Measurements from ENCODE around the gene GRB7.
"Not testable (repeated sequence)": the region's sequence is repeated elsewhere in the genome, so short reads cannot be mapped to it uniquely, and the experiment has no call there.

GRB7 gene

GRCh38 chr17:39737760-39738567 lies at the start of gene GRB7:
TSS of gene GRB7 (plus strand) at chr17:39737938. CDS start at chr17:39742302, 4,364 bp downstream.
- no peak for DNase-seq

DNA sequence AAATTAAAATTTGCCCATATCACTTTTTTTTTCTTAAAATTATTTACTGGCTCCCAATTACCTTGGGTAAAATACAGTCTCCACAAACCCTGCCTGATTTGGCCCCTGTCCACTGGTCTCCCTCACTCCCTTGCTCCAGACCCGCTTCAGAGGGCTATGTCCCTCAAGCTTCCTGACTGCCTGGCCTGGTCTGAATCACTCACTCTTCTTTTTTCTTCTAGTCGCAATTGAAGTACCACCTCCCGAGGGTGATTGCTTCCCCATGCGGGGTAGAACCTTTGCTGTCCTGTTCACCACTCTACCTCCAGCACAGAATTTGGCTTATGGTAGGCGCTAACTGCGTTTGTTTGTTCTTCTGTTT lies 49.3 kb upstream of the GRB7 start:
- DNase-seq = no peak

GRCh38 chr17:39688945-39689344 lies 48.8 kb upstream of the GRB7 start:
- DNase-seq = no peak

DNA sequence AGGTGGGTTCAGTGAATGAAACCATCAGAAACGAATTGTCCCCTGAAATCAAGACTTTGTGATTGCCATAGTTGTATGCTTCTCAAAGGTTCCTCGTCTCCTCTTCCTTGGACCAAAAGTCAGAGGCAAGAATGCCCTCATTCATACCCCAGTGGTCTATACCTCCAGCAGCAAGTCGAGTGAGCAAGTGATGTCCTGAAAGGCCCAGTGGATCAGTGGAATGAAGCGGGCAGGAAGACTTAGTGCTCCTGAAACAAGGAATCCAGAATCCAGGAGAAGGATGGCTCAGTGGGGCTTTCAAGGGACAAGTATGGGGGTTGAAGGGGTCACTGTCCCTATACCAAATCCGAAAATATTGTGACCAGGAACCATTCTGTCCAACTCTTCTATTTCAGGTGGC lies 43.1 kb upstream of the GRB7 start:
- DNase-seq = no peak

GRCh38 chr17:39695089-39695474 lies 42.7 kb upstream of the GRB7 start:
- no peak for DNase-seq

DNA sequence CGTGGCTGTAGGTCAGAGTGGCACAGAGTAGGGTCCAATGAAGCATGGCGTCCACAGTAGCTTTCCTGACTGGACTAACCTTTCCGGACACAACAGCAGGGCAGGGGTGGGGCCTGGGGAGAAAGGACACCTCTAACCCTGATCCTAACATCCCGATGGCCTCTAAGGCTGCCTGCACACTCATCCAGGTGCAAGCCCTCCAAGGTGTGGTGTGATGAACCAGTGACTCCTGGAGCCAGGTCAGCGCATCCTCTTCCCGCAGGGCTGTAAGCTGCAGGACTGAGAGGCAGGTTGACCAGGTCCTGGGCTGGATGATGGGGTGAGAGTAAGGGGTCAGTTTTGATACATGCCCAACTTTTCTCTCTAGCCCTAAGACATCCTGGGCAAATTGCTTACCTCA lies 41.0 kb upstream of the GRB7 start:
- no peak for DNase-seq

DNA sequence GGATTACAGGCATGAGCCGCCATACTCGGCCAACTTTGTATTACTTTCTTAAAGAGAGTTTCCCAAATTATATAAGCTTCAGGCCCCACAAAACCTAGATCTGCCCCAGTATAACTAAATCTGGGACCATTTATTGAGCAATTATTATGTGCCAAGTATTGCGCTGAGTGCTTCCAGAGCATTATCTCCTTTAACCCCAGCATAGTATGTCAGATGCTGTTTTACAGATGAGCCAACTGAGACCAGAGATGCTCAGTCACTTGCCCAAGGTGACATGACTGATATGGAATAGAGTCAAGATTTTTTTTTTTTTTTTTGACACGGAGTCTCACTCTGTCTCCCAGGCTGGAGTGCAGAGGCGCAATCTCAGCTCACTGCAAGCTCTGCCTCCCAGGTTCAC lies 39.8 kb upstream of the GRB7 start:
- DNase-seq = no peak

GRCh38 chr17:39699157-39699817 lies 38.5 kb upstream of the GRB7 start:
- DNase-seq = not testable (repeated sequence)

DNA sequence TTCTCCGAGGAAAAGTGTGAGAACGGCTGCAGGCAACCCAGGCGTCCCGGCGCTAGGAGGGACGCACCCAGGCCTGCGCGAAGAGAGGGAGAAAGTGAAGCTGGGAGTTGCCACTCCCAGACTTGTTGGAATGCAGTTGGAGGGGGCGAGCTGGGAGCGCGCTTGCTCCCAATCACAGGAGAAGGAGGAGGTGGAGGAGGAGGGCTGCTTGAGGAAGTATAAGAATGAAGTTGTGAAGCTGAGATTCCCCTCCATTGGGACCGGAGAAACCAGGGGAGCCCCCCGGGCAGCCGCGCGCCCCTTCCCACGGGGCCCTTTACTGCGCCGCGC lies 38.0 kb upstream of the GRB7 start, which contains the start of gene ERBB2:
ERBB2 (plus strand) TSS at position 247 of the 330 bp plus-strand sequence. CDS start 175 bp downstream, outside the sequence.
- DNase-seq = no peak

GRCh38 chr17:39700148-39700987 lies 37.4 kb upstream of the GRB7 start:
- no peak for DNase-seq

- DNase-seq = no peak
Measured at GRCh38 chr17:39701012-39701783, 36.5 kb upstream of the GRB7 start.

GRCh38 chr17:39701784-39702422 lies 35.8 kb upstream of the GRB7 start:
- DNase-seq = no peak

- DNase-seq = no peak
Measured at GRCh38 chr17:39702901-39703893, 34.5 kb upstream of the GRB7 start.

- no peak for DNase-seq
Measured at GRCh38 chr17:39703913-39704312, 33.8 kb upstream of the GRB7 start.

DNA sequence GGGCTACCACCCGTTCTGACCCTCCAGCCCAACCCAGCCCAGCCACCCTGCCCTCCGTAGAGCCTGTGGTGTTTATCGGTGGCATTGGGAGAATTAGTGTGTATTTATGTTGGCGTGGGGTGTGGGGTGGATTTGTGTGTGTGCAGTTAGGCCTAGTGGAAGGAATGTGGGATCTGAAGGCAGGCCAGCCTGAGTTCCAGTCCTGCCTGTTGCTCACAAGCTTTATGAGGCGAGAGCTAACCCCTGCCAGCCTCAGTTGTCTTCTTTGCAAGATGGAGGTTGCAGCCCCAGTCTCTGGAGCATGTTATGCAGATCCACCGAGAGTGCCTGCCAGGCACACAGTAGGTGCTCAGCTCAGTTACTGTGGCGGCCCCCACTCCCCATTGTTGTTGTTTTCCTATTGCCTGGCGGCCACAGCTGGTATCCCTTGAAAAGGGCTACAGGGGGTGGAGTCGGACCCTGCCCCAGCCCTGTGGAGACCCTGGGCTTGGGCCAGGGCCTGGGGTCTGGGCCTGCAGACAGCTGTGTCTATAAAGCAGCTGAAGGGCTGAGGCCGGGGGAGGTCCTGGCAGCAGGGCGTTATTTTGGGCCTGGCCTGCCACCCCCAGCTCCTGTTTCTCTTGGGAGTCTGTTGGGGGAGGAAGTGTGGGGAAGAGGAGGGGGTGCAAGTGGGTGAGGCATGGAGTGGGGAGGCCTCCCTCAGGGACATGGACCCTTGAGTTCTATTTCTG lies 32.8 kb upstream of the GRB7 start:
- no peak for DNase-seq

DNA sequence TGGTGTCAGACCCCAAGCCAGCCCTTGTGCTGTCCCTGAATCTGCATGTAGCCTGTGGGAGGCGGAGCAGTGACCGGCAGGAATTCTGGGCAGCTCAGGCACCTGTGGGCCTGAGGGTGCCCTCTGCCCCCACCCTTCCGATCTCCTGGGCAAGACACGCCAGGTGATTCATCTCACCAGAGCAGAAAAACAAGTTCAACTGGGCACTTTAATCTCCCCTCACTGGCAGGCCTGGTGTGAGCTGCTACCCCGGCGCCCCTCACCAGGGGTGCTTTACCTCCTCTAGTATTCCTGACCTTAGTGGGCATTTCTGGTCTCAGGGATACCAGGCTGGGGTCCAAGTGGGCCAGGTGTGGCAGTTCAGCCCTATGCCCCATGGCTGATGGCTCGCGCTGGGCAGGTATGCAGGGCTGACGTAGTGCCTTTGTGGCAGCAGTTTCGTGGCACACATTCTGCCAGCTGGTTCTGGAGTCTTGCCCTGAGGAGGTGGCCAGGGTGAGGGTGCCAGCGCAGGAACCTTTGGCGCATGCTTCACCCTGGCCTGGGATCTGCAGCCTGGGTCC lies 31.9 kb upstream of the GRB7 start:
- DNase-seq = no peak

DNA sequence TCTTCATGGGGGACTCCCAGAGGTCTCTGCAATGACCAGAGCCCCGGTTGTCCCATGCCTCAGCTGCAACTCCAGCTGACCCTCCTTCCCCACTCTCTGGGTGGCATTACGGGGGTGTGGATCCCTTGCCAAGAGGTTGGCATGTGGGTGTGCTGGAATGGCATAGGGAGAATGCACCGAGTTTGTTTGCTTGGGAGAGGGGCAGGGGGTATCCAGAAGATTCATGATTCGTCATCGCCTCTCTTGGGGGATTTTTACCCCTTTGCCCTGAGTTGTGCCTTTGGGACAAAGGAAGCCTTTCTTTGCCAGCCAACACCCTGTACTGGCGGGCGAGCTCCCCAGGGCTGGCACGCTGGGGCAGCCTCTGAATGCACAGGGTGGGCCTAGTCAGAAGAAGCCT lies 31.4 kb upstream of the GRB7 start:
- no peak for DNase-seq

GRCh38 chr17:39706921-39707337 lies 30.8 kb upstream of the GRB7 start:
- DNase-seq = no peak

DNA sequence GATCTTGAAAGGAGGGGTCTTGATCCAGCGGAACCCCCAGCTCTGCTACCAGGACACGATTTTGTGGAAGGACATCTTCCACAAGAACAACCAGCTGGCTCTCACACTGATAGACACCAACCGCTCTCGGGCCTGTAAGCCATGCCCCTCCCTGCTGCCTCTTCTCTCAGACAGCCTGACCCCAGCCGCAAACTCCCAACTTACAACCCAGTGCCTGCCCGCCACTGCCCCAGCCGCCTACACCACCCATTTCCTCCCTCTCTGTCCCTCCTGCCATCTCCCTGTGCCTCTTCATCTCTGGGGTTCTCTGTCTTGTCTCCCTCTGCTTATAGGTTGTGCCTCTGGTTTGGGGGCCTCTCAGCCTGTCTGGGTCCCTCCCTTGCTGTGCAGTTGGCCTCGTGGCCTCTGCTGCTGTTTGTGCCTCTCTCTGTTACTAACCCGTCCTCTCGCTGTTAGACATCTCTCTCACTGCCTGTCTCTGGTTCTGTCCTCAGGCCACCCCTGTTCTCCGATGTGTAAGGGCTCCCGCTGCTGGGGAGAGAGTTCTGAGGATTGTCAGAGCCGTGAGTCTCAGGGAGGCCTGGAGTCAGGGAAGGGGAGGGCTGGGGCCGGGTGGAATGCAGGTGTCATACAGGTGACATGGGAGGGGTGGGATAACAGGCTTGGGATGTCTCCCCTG lies 28.3 kb upstream of the GRB7 start:
- DNase-seq = no peak

Measured in SIG-M5 (cell line).